Activated naive CD8-positive, alpha-beta T cell (primary cell): Measurements from ENCODE around the gene PLXNB2.
A peak's percentile ranks its signal among the peaks of the same experiment; 100 is the strongest.

Experiments used
- H3K27ac Mint-ChIP-seq: one replicate; pipeline ENCODE4 v1.8.0; 2021; ENCODE audit warnings: mixed read lengths
- H3K27me3 Mint-ChIP-seq: one replicate; pipeline ENCODE4 v1.8.0; 2021; ENCODE audit warnings: mixed read lengths
- H3K36me3 Mint-ChIP-seq: one replicate; pipeline ENCODE4 v1.8.0; 2021; ENCODE audit warnings: mixed read lengths
- H3K4me1 Mint-ChIP-seq: one replicate; pipeline ENCODE4 v1.8.0; 2021; ENCODE audit warnings: low read depth, mixed read lengths
- H3K4me3 Mint-ChIP-seq: one replicate; pipeline ENCODE4 v1.8.0; 2021; ENCODE audit warnings: mild to moderate bottlenecking, mixed read lengths
- H3K9me3 Mint-ChIP-seq: one replicate; pipeline ENCODE4 v1.8.0; 2021; ENCODE audit warnings: low read depth, mixed read lengths

PLXNB2 gene

DNA sequence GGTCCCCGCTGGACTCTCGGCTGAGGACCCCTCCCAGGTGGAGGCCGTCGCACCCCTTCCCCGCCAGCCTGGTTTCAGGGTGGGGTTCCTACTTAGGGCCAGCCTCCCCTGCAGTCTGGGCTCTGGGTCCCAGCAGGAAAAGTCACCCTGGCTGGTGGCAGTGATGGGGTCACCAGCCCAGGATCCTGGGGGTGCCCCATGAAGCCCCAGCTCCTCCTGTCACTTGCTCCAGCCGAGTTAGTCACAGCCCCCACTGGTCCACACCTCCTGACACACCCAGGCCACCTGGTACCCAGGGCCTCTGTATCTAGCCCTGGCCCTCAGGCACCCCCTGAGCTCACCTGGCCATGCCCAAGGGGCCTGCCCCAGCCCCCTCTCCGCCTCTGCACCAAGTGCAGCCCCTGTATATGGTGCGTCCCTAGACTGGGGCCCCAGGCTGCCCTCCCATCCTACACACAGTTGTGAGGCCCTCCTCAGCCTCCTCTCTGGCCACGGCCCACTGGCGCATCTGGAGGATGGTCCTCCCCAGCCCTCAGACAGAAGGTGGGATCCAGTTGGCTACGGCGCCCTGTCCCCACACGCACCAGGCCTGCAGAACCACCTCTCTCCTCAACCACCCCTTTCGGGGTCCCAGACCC, 6.7 kb downstream of the PLXNB2 start:
- Mint-ChIP-seq H3K27me3 (no peaks in the 10 kb centered on the region), H3K27ac (no peak overlapping the region), H3K36me3 (no peaks in the 10 kb centered on the region), H3K4me3 (no peak overlapping the region), H3K4me1 (no peaks in the 10 kb centered on the region), H3K9me3 (no peaks in the 10 kb centered on the region)

DNA sequence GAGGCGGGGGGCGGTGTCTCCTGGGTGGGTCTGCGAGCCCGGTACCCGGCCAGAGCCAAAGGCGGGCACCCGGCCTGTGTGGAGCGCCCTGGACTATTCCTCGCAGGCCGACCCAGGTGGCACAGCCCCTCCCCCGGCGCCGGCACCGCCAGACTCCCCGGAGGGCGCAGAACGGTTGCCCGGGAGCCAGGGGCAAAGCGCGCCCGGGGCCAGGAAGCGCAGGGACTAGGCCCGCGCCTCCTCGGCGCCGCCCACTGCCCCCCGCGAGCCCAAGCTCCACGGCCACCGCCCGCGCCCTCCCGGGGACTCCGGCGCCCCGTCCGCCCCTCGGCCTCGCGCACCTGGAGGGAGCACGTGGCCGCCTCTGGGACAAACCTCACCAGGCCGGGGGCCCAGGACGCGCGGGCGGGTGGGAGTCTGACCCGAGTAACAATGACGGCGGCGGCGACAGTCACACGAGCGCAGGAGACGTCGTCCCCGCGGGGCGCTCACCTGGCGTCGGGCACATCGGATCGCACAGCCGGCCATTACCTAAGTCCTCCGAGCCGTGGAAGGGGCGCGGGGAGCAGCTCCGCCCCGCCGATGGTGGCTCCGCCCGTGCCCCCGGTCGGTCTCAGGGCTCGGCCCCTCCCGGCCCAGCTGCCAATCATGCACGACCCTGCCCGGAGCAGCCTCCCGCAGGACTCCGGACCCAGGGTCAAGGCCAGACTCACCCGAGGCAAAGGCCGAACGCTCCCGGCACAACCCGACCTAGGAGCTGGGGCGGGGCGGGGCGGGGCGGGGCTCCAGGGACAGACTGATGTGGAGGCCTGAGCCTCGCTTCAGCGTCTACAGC, 7.4 kb downstream of the PLXNB2 start:
- Mint-ChIP-seq H3K27ac (no peak overlapping the region), H3K9me3 (no peaks in the 10 kb centered on the region), H3K36me3 (no peaks in the 10 kb centered on the region), H3K27me3 (no peaks in the 10 kb centered on the region), H3K4me1 (no peaks in the 10 kb centered on the region), H3K4me3 (no peak overlapping the region)

- no peak overlapping the region for H3K4me3 Mint-ChIP-seq
- no peak overlapping the region for H3K27ac Mint-ChIP-seq
- H3K4me1 Mint-ChIP-seq: peaks cover 2% of the 10 kb centered on the region
- no peaks in the 10 kb centered on the region for H3K36me3 Mint-ChIP-seq
- no peaks in the 10 kb centered on the region for H3K9me3 Mint-ChIP-seq
- no peaks in the 10 kb centered on the region for H3K27me3 Mint-ChIP-seq
Observed at GRCh38 chr22:50298937-50299784, 8.3 kb downstream of the PLXNB2 start.

DNA sequence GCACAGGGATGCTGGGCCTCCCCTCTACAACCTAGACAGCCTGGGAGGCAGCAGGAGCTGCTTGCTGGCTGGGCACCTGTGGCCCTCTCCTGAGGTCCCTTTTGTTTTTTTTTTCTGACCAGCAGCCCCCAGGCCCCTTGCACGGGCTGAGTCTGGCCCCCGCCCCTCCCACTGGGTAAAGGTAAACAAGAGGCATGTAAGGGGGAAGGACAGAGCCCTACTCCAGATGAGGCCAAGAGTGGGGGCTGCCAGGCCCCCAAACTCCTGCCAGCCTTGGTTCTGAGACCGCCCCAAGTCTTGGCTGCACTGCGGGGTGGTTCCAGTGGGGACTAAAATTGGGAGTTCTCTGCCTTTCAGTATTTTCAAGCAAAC, 9.2 kb downstream of the PLXNB2 start:
- no peak overlapping the region for H3K27ac Mint-ChIP-seq
- H3K4me1 Mint-ChIP-seq: peaks cover 2% of the 10 kb centered on the region
- H3K36me3 Mint-ChIP-seq: no peaks in the 10 kb centered on the region
- no peak overlapping the region for H3K4me3 Mint-ChIP-seq
- no peaks in the 10 kb centered on the region for H3K9me3 Mint-ChIP-seq
- H3K27me3 Mint-ChIP-seq: no peaks in the 10 kb centered on the region

DNA sequence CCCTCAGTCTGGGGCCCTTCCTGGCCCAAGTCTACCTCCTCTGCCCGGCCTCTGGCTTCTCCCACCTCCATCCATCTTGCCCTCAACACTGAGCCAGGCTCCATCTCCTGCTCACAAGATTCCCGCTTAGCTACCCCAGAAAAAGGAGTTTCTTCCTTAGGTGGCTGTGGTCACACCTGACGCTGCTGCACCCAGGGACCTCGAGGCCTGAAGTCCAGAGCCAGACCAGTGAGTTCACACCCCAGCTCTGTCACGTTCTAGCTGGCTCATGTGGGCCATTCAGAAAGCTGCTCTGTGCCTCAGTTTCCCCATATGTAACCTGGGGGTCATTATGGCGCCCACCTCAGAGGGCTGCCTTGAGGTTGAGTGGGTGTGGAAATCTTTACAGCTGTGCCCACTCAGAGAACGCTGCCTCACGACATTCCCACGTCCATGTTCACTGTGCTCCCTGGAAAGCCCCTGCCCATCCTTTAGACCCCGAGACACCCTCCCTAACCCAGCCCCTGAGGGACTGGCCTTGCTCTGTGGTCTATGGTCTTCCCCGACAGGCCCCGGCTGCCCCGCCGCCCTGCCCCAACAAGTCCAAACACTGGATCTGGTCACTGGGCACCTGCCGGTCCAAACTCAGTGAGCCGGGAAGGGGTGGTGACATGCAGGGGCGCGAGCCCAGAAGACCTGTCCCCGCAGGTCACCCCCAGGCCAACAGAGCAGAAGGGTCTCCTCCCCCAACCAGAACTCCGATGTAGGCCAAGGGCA, 9.8 kb downstream of the PLXNB2 start:
- H3K4me3 Mint-ChIP-seq: no peak overlapping the region
- no peak overlapping the region for H3K27ac Mint-ChIP-seq
- H3K36me3 Mint-ChIP-seq: no peaks in the 10 kb centered on the region
- peaks cover 6% of the 10 kb centered on the region for H3K4me1 Mint-ChIP-seq
- H3K27me3 Mint-ChIP-seq: no peaks in the 10 kb centered on the region
- H3K9me3 Mint-ChIP-seq: no peaks in the 10 kb centered on the region

DNA sequence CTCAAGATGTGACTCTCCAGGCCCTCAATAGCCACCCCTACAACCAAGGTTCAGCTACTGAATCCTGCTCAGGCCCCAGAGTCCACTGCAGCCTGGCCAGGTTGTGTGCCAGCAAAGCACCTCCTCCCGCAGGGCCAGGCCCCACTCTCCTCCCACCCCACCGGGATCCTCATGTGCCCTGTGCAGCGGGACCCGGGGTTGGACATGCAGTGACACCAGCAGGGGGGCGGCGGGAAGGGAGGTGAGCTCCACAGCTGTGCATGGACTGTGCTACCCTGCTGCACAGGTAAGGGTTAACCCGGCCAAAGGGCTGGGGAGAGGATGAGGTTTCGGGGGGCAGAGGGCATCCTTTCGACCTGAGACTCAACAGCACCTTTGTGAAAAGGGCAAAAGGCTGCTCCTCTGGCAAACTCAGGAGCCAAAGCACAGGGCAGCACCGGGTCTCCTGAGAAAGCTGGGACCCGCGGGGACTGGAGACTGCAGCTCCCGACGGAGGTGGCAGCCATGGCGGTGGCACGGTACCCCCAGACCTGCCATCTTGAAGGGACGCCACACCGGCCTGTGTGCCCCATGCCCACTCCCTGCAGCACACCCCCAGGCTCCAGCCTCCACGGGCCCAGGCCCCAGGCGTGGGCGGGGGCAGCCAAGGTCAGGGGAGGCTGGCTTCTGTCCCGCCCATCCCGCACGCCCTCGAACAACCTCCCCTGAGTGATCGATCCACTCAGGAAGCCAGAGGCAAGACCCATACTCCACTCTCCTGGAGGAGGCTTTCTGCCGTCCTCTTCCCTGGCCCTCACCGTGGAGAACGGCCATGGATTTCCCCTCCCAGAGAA, 10.6 kb downstream of the PLXNB2 start:
- peaks cover 11% of the 10 kb centered on the region for H3K4me1 Mint-ChIP-seq
- no peak overlapping the region for H3K27ac Mint-ChIP-seq
- no peaks in the 10 kb centered on the region for H3K36me3 Mint-ChIP-seq
- H3K4me3 Mint-ChIP-seq: no peak overlapping the region
- no peaks in the 10 kb centered on the region for H3K9me3 Mint-ChIP-seq
- no peaks in the 10 kb centered on the region for H3K27me3 Mint-ChIP-seq

GRCh38 chr22:50294319-50294656, 13.2 kb downstream of the PLXNB2 start:
- Mint-ChIP-seq H3K27me3 (no peaks in the 10 kb centered on the region), H3K9me3 (no peaks in the 10 kb centered on the region), H3K4me3 (peak overlapping the region; percentile 57)

DNA sequence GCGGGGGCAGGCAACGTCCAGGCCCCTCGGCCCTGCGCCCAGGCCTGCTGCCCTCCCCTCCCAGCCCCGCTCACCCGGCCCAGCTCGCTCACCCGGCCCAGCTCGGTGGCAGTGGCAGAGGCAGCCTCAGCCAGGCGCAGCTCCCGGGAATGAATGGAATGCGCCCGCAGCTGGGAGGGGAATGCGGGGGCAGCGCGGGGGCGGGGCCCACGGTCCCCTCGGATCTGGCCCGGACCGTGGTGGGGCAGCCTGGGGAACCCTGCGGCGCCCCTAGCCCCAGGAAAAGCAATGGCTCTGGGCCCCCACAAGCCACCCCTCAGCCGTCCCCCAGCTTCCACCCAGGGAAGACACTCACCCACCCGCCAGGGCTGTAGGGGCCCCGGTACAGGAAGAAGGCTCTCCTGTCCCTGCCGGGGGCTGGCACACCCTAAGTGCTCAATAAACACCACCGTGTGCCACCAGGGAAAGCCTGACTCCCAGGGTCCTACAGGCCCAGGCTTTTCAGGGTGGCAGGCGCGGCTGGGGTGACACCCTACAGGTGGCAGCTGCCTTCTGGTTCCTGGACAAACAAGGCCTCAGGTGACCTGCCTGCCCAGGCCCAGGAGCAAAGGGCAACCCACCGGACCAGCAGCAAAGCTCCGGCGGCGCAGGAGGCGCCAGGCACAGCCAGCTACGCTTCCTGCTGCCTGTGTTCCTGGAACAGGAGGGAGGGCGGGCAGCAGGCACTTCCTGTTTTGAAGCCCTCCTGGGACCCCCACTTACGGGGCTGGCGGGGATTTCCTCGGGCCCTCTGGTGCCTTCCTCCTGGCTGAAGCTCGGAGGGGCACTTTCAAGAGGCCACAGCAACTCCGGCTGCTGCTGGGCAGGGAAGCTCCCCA, 13.8 kb downstream of the PLXNB2 start:
- H3K9me3 Mint-ChIP-seq: no peaks in the 10 kb centered on the region
- H3K27me3 Mint-ChIP-seq: no peaks in the 10 kb centered on the region
- H3K4me1 Mint-ChIP-seq: peaks cover 12% of the 10 kb centered on the region
- H3K27ac Mint-ChIP-seq: peak overlapping the region; percentile 28
- H3K4me3 Mint-ChIP-seq: peak overlapping the region; percentile 44
- no peaks in the 10 kb centered on the region for H3K36me3 Mint-ChIP-seq

More at GRCh38 chr22:50294319-50294656, 13.2 kb downstream of the PLXNB2 start:
- H3K36me3 Mint-ChIP-seq: no peaks in the 10 kb centered on the region
- peak overlapping the region; percentile 28 for H3K27ac Mint-ChIP-seq
- peaks cover 12% of the 10 kb centered on the region for H3K4me1 Mint-ChIP-seq

GRCh38 chr22:50292643-50293440, 14.6 kb downstream of the PLXNB2 start:
- Mint-ChIP-seq H3K27me3 (no peaks in the 10 kb centered on the region), H3K9me3 (no peaks in the 10 kb centered on the region), H3K4me3 (peak overlapping the region; percentile 64), H3K27ac (peak overlapping the region; percentile 62), H3K36me3 (no peaks in the 10 kb centered on the region), H3K4me1 (peaks cover 12% of the 10 kb centered on the region)

DNA sequence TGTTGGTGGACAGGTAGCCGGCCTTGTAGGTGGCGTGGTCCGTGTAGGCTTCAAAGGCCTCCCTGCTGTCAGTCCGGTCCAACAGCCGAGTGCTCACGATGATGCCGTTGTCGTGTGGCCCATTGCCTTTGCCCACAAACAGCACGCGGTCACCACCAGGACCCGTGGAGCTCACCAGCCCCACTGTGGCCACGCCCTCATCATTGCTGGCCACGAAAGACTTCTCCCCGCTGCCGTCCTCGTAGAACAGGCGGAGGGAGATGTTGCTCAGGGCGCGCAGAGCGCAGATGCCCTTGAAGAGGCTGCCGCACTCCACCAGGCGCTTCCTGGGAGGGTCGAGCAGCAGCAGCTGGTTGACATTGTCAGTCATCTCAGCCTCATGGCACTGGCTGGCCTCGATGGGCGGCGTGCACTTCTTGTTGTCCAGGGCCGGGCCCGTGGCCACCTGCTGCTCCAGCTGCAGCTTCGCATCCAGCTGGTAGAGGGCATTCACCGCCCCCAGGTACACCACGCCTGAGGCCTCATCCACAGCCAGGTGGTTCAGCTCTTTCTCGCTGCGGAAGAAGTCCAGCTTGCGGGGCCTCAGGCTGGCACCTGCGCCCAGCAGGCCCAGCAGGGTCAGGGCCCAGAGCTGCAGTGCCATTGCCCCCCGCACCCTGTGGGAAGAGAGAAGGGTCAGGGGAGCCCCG, 17.4 kb downstream of the PLXNB2 start:
- no peaks in the 10 kb centered on the region for H3K36me3 Mint-ChIP-seq
- no peaks in the 10 kb centered on the region for H3K27me3 Mint-ChIP-seq
- H3K9me3 Mint-ChIP-seq: no peaks in the 10 kb centered on the region
- H3K27ac Mint-ChIP-seq: no peak overlapping the region
- H3K4me1 Mint-ChIP-seq: peaks cover 12% of the 10 kb centered on the region
- no peak overlapping the region for H3K4me3 Mint-ChIP-seq

- no peak overlapping the region for H3K4me3 Mint-ChIP-seq
- H3K4me1 Mint-ChIP-seq: peaks cover 12% of the 10 kb centered on the region
- no peaks in the 10 kb centered on the region for H3K27me3 Mint-ChIP-seq
- no peaks in the 10 kb centered on the region for H3K9me3 Mint-ChIP-seq
- no peak overlapping the region for H3K27ac Mint-ChIP-seq
- no peaks in the 10 kb centered on the region for H3K36me3 Mint-ChIP-seq
Observed at GRCh38 chr22:50289151-50289941, 18.1 kb downstream of the PLXNB2 start.

DNA sequence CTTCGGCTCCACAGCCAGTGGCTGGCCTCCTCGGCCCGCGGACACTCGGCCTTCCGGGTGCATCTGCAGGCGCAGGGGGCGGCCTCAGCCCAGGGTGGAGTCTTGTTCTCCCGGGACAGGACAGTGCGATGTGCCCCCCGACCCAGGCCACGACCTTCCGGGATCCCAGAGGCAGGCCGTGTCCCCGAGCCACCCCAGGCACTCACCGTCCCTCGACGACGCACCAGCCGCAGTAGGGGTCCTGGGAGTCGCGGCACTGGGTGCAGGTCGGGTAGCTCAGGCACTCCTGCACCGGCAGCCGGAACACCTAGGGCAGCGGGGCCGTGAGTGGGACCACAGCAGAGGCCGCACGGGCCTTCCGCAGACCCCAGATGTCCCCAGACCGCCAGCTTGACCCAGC, 19.7 kb downstream of the PLXNB2 start:
- no peak overlapping the region for H3K4me3 Mint-ChIP-seq
- no peaks in the 10 kb centered on the region for H3K36me3 Mint-ChIP-seq
- peaks cover 7% of the 10 kb centered on the region for H3K4me1 Mint-ChIP-seq
- H3K9me3 Mint-ChIP-seq: no peaks in the 10 kb centered on the region
- H3K27me3 Mint-ChIP-seq: no peaks in the 10 kb centered on the region
- H3K27ac Mint-ChIP-seq: no peak overlapping the region
